PC-3 (cell line): Measurements from ENCODE around the gene CIBAR2. TPM values are rescaled to one million over a fixed set of nuclear protein-coding genes. Genes with fewer than 3 reads are reported as not detected.

ENCODE experiments used
- ATAC-seq: fragments of 200-7000 bp; cut with Tn5 transposase; 2 replicates; pipeline ENCODE4 v1.9.1; 2020; ENCODE audit warnings: mild to moderate bottlenecking, moderate library complexity
- BruUV-seq: library from RNA; stranded (reverse); fragments of 400-500 nt; replicated peaks from 2 replicates; lab custom pipeline; 2021; lab: Mats Ljungman, UMichigan
- CTCF ChIA-PET: fragments of 300-600 bp; sonication (Branson Sonifier 250); formaldehyde crosslinking; loops from one replicate; lab custom pipeline; 2022; ENCODE audit warnings: antibody characterized with exemption; lab: Charles Lee
- POLR2A ChIA-PET: fragments of 300-600 bp; sonication (Branson Sonifier 250); formaldehyde crosslinking; loops from one replicate; lab custom pipeline; 2022; ENCODE audit warnings: antibody characterized with exemption; ENCODE audit not compliant: unreplicated experiment; lab: Charles Lee
- DNase-seq: peaks from one replicate; pipeline ENCODE4 v3.0.0-alpha.2; 2015
- H2AFZ ChIP-seq: fragments of 300-600 bp; sonication (generic); 2 replicates; pipeline ENCODE4 v1.6.0; 2016; ENCODE audit warnings: antibody characterized with exemption, low read length
- H3F3A ChIP-seq: fragments of 300-600 bp; sonication (generic); one replicate; pipeline ENCODE4 v1.6.0; 2017; ENCODE audit warnings: antibody characterized with exemption, low read length, control low read depth, mild to moderate bottlenecking; ENCODE audit not compliant: unreplicated experiment
- H3K27ac ChIP-seq: fragments of 300-600 bp; sonication (generic); 2 replicates; pipeline ENCODE4 v1.5.1; 2016; ENCODE audit warnings: mild to moderate bottlenecking, low read length
- H3K27me3 ChIP-seq: fragments of 300-600 bp; sonication (generic); 2 replicates; pipeline ENCODE4 v1.6.1; 2016; ENCODE audit warnings: low read length, mixed read lengths
- H3K36me3 ChIP-seq: fragments of 300-600 bp; sonication (generic); 2 replicates; pipeline ENCODE4 v1.6.1; 2016; ENCODE audit warnings: low read depth, mixed run types, low read length, mixed read lengths
- H3K4me1 ChIP-seq: fragments of 300-600 bp; sonication (generic); 2 replicates; pipeline ENCODE4 v1.5.1; 2016; ENCODE audit warnings: low read length; ENCODE audit not compliant: insufficient read depth
- H3K4me2 ChIP-seq: fragments of 300-600 bp; sonication (generic); 2 replicates; pipeline ENCODE4 v1.6.0; 2016; ENCODE audit warnings: low read length
- H3K4me3 ChIP-seq: fragments of 300-600 bp; sonication (generic); 2 replicates; pipeline ENCODE4 v1.5.1; 2016; ENCODE audit warnings: mild to moderate bottlenecking, low read length, mixed read lengths
- H3K79me2 ChIP-seq: fragments of 300-600 bp; sonication (generic); 2 replicates; pipeline ENCODE4 v1.6.1; 2017; ENCODE audit warnings: low read length, mixed read lengths
- H3K9ac ChIP-seq: fragments of 300-600 bp; sonication (generic); 2 replicates; pipeline ENCODE4 v1.6.0; 2016; ENCODE audit warnings: mild to moderate bottlenecking, low read length
- H3K9me2 ChIP-seq: fragments of 300-600 bp; sonication (generic); replicated peaks from 2 replicates; pipeline ENCODE4 v1.6.1; 2016; ENCODE audit warnings: mixed run types, low read length, mixed read lengths
- H3K9me3 ChIP-seq: fragments of 300-600 bp; sonication (generic); 2 replicates; pipeline ENCODE4 v1.6.1; 2016; ENCODE audit warnings: low read length, mixed read lengths
- H4K20me1 ChIP-seq: fragments of 300-600 bp; sonication (generic); 2 replicates; pipeline ENCODE4 v1.6.1; 2016; ENCODE audit warnings: low read length, mixed read lengths
- CTCF ChIP-seq: fragments of 300-600 bp; sonication (generic); conservative IDR thresholded peaks from 2 replicates; pipeline ENCODE4 v1.5.1; 2017; ENCODE audit warnings: antibody characterized with exemption, low read depth, mild to moderate bottlenecking, low read length
- EZH2 ChIP-seq: fragments of 300-600 bp; sonication (generic); IDR thresholded peaks from one replicate; pipeline ENCODE4 v1.6.1; 2017; ENCODE audit warnings: antibody characterized with exemption, mild to moderate bottlenecking, low read length; ENCODE audit not compliant: unreplicated experiment
- EZH2phosphoT487 ChIP-seq: fragments of 300-600 bp; sonication (generic); IDR thresholded peaks from 2 replicates; pipeline ENCODE4 v1.6.1; 2018; ENCODE audit warnings: mild to moderate bottlenecking, antibody characterized with exemption, low read length, borderline replicate concordance
- intact Hi-C: fragments of 100-400 bp; cut with micrococcal nuclease; formaldehyde crosslinking; loops from 2 replicates; pipeline ENCODE4 v1.9.0; 2023
- total RNA-seq: library from RNA; depleted of rRNA; stranded (reverse); fragments of >200 nt; gene quantifications from 2 replicates; pipeline ENCODE4 v1.2.3, GENCODE V29; 2014

The CIBAR2 gene
- total RNA-seq, 1 experiment from 2014 or later: not detected

GRCh38 chr16:85052536-85052935, 59.7 kb downstream of the CIBAR2 start:
- CTCF ChIA-PET: no interaction called here
- TF ChIP-seq CTCF: no peak
- TF ChIP-seq EZH2: no peak
- TF ChIP-seq EZH2phosphoT487: no peak
- H3K79me2 ChIP-seq: no peaks in the 10 kb centered on the region
- peaks cover 16% of the 10 kb centered on the region for H3K4me1 ChIP-seq
- H2AFZ ChIP-seq: no peak overlapping the region
- intact Hi-C loops: no loop called here
- no peak overlapping the region for H3K27ac ChIP-seq
- H3K9ac ChIP-seq: no peak overlapping the region
- no peaks in the 10 kb centered on the region for H3K9me2 ChIP-seq
- BruUV-seq: no TSS peak
- no peak for ATAC-seq
- no peaks in the 10 kb centered on the region for H4K20me1 ChIP-seq
- no peak overlapping the region for H3K4me2 ChIP-seq
- H3K4me3 ChIP-seq: no peak overlapping the region
- POLR2A ChIA-PET: no interaction called here
- H3K27me3 ChIP-seq: no peaks in the 10 kb centered on the region
- no peaks in the 10 kb centered on the region for H3F3A ChIP-seq
- DNase-seq: no peak
- H3K9me3 ChIP-seq: no peaks in the 10 kb centered on the region
- H3K36me3 ChIP-seq: no peaks in the 10 kb centered on the region

- no peak for TF ChIP-seq EZH2
- TF ChIP-seq EZH2phosphoT487: no peak
- no peak for TF ChIP-seq CTCF
- no peaks in the 10 kb centered on the region for H3F3A ChIP-seq
- intact Hi-C loops: no loop called here
- no peaks in the 10 kb centered on the region for H3K9me2 ChIP-seq
- POLR2A ChIA-PET: no interaction called here
- DNase-seq (no peak), ATAC-seq (no peak)
- CTCF ChIA-PET: no interaction called here
- no peak overlapping the region for H3K9ac ChIP-seq
- no peaks in the 10 kb centered on the region for H4K20me1 ChIP-seq
- H3K36me3 ChIP-seq: no peaks in the 10 kb centered on the region
- H3K4me1 ChIP-seq: peaks cover 16% of the 10 kb centered on the region
- H3K4me2 ChIP-seq: no peak overlapping the region
- H3K27ac ChIP-seq: no peak overlapping the region
- H3K79me2 ChIP-seq: no peaks in the 10 kb centered on the region
- no peak overlapping the region for H3K4me3 ChIP-seq
- H3K9me3 ChIP-seq: no peaks in the 10 kb centered on the region
- H3K27me3 ChIP-seq: no peaks in the 10 kb centered on the region
- BruUV-seq: no TSS peak
- no peak overlapping the region for H2AFZ ChIP-seq
Measured at GRCh38 chr16:85051683-85052082, 60.6 kb downstream of the CIBAR2 start.

- no peak overlapping the region for H3K9ac ChIP-seq
- no peaks in the 10 kb centered on the region for H3K79me2 ChIP-seq
- DNase-seq (no peak), ATAC-seq (no peak)
- H3K4me3 ChIP-seq: no peak overlapping the region
- no peaks in the 10 kb centered on the region for H3F3A ChIP-seq
- no peaks in the 10 kb centered on the region for H3K9me2 ChIP-seq
- no TSS peak for BruUV-seq
- CTCF ChIA-PET: no interaction called here
- H2AFZ ChIP-seq: no peak overlapping the region
- intact Hi-C loops: no loop called here
- H3K4me1 ChIP-seq: peaks cover 16% of the 10 kb centered on the region
- H3K27me3 ChIP-seq: no peaks in the 10 kb centered on the region
- TF ChIP-seq EZH2phosphoT487: no peak
- no peak for TF ChIP-seq CTCF
- TF ChIP-seq EZH2: no peak
- POLR2A ChIA-PET: no interaction called here
- H3K4me2 ChIP-seq: no peak overlapping the region
- no peaks in the 10 kb centered on the region for H4K20me1 ChIP-seq
- H3K36me3 ChIP-seq: no peaks in the 10 kb centered on the region
- H3K9me3 ChIP-seq: no peaks in the 10 kb centered on the region
- H3K27ac ChIP-seq: no peak overlapping the region
Measured at GRCh38 chr16:85051067-85051581, 61.1 kb downstream of the CIBAR2 start.
